GM21717 (cell line): ENCODE data around the gene MT3.

Experiments used
- ATAC-seq: cut with Tn5 transposase; IDR thresholded peaks from one replicate; pipeline ENCODE4 v1.9.1; 2021; ENCODE audit warnings: mild to moderate bottlenecking, moderate library complexity; ENCODE audit not compliant: unreplicated experiment

MT3 gene

GRCh38 chr16:56589141-56590039 is at the start of gene MT3:
Gene MT3, plus strand, starts transcription at chr16:56589528. Its CDS starts 63 bp downstream, at chr16:56589591.
- no peak for ATAC-seq

- ATAC-seq, result no peak
Observed at GRCh38 chr16:56539656-56540055, 49.7 kb upstream of the MT3 start.

- no peak for ATAC-seq
Observed at GRCh38 chr16:56542039-56542438, 47.3 kb upstream of the MT3 start.

GRCh38 chr16:56547120-56547948 is 42.0 kb upstream of the MT3 start:
- no peak for ATAC-seq

- ATAC-seq, result no peak
Observed at GRCh38 chr16:56547949-56548567, 41.3 kb upstream of the MT3 start.

GRCh38 chr16:56549161-56549560 is 40.2 kb upstream of the MT3 start:
- ATAC-seq, result no peak

GRCh38 chr16:56549744-56550385 is 39.5 kb upstream of the MT3 start:
- ATAC-seq, result no peak

GRCh38 chr16:56551796-56552738 is 37.3 kb upstream of the MT3 start:
- ATAC-seq, result no peak

GRCh38 chr16:56554441-56554840 is 34.9 kb upstream of the MT3 start:
- ATAC-seq, result no peak

GRCh38 chr16:56558024-56558747 is 31.1 kb upstream of the MT3 start:
- ATAC-seq, result no peak

- no peak for ATAC-seq
Observed at GRCh38 chr16:56559109-56559508, 30.2 kb upstream of the MT3 start.

- no peak for ATAC-seq
Observed at GRCh38 chr16:56560447-56560846, 28.9 kb upstream of the MT3 start.

- no peak for ATAC-seq
Observed at GRCh38 chr16:56561126-56561525, 28.2 kb upstream of the MT3 start.

- no peak for ATAC-seq
Observed at GRCh38 chr16:56564793-56565477, 24.4 kb upstream of the MT3 start, which contains the start of gene MT4. Gene MT4, plus strand, starts transcription at chr16:56565073. Its CDS starts 56 bp downstream, at chr16:56565129.

GRCh38 chr16:56569971-56570370 is 19.4 kb upstream of the MT3 start:
- ATAC-seq, result no peak

GRCh38 chr16:56571525-56571924 is 17.8 kb upstream of the MT3 start:
- ATAC-seq, result no peak

GRCh38 chr16:56574625-56575024 is 14.7 kb upstream of the MT3 start:
- no peak for ATAC-seq

- peak; percentile 94 for ATAC-seq
Observed at GRCh38 chr16:56576585-56577299, 12.6 kb upstream of the MT3 start.
